HG03097 (cell line): ENCODE results near the gene SREBF2.

Experiments used
- ATAC-seq: cut with Tn5 transposase; IDR thresholded peaks from one replicate; pipeline ENCODE4 v1.9.1; 2021; ENCODE audit not compliant: unreplicated experiment, low FRiP score

Gene SREBF2

GRCh38 chr22:41917375-41917902, 84.5 kb downstream of the SREBF2 start:
- no peak for ATAC-seq

DNA sequence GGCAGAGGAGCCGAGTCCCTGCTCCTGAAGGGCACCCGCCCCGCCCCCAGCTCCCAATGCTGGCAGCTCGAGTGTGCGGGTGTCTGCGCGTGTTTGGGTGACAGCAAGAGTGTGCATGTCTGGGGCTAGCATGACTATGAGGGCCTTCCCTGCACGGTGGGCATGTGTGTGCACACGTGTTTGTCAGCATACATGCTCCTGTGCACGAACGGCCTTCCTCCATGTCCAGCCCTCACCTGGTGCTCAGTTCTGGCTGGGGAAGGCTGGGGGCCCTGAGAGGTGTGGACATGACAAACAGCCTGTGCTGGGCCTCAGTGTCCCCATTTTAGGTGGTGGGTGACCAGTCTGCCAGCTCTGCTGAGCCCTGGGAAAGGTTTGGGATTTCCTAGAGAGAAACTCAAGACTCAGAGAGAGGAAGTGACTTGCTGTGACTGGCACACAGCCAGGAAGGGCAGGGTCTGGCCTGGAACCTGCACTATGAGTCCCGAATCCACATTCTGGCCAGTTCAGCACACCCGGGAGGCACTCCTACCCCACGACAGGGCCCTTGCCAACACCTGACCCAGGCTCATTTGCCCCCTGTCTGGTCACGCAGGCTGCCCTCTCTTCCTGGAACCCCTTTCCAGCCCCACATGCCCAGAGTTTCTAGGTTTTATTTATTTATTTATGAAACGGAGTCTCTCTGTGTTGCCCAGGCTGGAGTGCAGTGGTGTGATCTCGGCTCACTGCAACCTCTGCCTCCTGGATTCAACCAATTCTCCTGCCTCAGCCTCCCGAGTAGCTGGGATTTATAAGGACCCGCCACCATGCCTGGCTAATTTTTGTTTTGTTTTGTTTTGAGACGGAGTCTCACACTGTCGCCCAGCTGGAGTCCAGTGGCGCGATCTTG, 85.2 kb downstream of the SREBF2 start:
- no peak for ATAC-seq

DNA sequence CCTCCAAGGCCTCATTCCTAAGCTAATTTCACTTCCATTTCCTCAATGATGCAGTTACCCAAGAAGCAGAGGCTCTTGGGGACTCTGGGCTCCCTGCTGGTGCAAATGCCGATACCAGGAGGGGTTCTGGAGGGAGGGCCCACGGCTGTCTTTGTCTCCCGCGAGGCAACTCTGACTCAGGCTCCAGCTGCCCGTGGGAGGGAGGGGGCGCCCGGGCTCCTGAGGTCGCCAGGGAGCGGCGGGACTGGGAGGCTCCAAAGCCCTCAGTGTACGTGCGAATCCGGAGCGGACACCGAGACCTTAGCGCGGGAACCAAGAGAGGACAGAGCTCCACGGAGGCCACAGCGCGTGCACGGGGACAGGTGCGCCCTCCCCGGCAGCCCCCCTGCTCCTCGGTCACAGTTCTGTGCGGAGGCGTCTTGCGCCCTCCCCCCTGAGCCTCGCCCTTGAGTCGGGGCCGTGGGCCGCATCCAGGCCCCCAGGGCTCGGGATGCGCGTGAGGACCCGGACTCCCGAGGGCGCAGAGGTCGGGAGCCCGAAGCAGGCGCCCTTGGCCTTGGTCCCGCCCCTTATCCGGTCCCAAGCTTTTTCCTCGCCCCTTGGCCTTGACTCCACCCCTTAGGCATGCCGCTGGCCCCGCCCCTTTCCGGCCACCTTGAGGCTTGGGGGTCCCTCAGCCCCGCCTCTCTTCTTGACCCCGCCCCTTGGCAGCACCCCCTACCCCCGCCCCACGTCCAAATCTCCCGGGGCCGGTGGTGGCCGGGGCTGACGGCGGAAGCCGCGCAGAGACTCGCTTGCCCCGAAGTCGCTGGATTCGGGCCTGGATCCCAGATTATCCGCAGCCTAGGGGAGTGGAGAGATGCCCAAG, 86.7 kb downstream of the SREBF2 start:
- peak; percentile 55 for ATAC-seq

DNA sequence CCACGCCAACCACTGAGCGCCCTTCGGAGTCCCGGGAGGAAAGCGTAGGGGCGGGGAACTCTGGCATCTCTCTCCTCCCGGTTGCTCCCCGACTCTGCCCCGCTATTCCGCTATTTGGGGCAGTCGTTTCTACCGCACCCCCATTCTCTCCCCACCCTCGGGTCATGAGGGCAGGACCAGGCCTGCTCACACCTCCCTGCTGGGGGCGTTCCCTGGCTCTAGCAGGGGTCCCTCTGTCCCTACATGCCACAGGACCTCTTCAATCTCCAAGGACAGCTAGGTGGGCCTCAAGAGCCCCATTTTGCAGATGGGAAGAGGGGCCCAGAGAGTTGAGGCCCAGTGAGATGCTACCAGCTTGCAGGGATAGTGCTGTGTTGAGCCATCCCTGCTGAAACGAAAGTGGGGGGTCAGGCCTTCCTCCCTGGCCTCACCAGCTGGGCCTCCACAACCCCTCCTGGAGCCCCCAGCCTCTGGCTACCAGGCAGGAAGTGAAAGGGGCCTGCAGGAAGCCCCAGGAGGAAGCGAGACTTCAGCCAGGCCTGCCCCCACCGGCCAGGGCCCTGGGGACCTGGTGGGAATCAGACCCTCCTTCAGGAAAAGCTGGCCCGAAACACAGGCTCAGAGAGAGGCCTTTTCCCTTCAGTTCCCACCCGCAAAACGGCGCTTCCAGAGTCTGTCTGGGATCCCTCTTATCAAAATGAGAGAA, 87.5 kb downstream of the SREBF2 start:
- peak; percentile 22 for ATAC-seq

DNA sequence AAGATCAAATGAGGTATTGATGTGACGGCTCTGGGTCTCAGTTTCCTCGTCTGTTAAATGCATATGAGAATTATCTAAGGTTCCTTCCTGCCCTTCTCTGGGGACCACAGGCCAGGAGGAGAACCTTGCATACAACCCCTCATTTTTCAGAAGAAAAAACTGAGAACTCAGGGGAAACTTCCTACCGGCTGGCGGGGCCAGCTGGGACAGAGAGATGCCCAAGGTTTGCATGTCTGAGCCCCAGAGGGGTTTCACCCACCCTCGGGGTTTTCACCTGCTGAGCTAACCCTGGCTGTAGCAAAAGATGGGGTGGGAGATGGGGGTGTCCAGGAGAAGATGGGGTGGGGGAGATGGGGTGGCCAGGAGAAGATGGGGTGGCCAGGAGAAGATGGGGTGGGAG, 89.4 kb downstream of the SREBF2 start:
- ATAC-seq: no peak

DNA sequence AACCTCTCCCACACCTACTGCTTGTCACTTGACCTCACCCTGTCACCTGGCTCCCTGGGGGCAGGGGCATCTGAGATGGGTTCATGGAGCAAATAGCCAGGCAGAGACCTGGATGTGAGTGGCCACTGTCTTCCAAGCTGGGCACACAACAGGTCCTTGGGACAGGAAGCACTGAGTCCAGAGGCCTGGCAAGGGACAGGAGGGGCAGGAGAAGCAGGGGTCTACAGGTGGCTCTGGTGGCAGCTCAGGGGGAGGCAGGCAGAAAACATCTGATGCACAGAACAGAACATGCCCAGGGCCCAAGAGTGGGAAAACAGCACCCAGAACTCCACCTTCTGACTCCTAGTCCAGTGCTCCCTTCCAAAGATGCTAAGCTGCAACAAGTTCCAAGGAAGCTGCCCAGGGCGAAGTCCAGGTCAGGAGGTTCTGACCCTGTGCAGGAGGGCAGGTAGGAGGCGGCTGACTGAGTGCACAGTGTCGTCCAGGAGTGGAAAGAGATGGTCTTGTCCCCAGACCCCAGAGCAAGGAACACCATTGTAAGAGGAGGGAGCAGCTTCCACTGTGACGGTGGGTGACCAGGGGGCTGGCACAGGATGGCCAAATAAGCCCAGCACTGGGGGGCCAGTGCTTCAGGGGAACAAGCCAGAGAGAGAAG, 90.2 kb downstream of the SREBF2 start:
- no peak for ATAC-seq

GRCh38 chr22:41923595-41924276, 90.8 kb downstream of the SREBF2 start:
- no peak for ATAC-seq

- ATAC-seq: no peak
Observed at GRCh38 chr22:41925783-41926460, 93.0 kb downstream of the SREBF2 start.

- ATAC-seq: no peak
Observed at GRCh38 chr22:41927813-41928212, 94.9 kb downstream of the SREBF2 start.

DNA sequence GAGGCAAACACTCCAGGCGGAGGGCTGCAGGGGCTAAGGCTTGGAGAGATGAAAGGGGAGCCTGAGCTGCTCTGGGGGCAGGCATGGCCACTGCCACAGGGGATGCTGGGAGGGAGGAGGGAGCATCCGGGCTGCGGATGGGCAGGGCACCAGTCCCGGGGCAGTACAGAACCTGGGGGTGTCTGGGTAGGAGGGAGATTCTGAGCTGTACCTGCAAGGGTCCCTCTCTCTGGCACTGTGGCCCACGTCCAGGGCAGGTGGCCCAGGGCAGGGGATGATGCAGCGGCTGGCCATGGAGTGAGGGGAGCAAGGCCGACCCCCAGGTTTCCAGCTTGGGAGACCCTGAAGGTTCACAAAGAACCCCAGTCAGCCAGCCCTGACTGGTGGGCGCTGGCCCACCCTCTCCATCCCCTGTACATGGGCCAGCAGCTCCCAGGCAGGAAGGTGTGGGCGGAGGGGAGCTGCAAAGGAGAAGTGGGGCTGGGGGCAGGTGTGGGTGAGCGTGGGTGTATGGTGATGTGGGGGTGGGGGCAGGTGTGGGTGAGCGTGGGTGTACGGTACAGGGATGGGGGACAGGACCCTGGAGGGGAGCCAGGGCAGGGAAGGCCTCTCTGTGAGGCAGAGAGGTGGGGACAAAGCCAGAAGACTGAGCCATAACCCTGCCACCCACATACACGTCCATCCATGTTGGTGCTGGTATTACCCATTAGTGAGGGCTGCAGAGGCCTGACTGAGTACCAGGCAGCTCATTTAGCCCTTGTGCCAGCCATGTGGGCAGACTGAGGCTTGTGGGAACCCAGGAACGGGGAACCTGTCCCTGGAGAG, 95.9 kb downstream of the SREBF2 start:
- ATAC-seq: no peak

DNA sequence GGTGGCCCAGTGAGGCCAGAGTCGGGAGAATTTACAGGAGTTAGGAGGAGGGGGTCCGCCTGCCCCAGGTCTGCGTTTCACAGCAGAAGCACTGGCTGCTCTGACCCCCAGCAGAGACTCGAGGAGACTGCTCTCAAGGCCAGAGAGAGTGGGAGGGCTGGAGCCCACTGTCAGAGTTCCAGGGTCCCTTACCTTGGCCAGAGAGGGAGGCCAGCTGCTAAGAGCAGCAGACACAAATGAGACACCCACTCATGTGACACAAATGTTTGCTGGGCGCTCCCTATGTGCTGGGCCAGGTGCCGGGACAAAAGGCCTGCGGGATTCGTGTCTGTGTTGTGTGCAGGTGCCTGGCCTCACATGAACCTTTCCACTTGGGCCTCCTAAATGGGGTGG, 96.5 kb downstream of the SREBF2 start:
- ATAC-seq: no peak

GRCh38 chr22:41931701-41932269, 98.9 kb downstream of the SREBF2 start:
- ATAC-seq: no peak

- no peak for ATAC-seq
Observed at GRCh38 chr22:41932353-41932752, 99.4 kb downstream of the SREBF2 start.

- no peak for ATAC-seq
Observed at GRCh38 chr22:41933411-41934177, 100.7 kb downstream of the SREBF2 start.

- ATAC-seq: no peak
Observed at GRCh38 chr22:41934284-41935014, 101.5 kb downstream of the SREBF2 start.

- ATAC-seq: no peak
Observed at GRCh38 chr22:41935015-41935351, 102.1 kb downstream of the SREBF2 start.

DNA sequence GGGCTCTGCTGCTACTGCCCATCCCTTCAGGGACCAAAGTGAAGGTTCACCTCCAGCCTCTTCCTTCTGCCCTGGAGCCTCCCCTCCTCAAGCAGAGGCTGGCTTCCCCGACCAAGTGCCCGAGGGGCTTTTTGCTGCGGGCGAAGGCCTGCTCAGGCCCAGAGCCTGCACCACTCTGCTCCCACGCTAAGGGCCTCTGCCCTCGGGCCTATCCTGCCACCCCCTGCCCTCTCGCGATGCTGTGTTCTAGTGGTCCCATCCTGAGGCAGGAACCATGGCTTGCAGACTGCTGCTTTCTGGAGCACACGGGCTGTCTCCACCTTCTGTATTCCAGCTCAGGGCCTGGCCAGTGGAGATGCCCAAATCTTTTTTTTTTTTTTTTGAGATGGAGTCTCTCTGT, 102.6 kb downstream of the SREBF2 start:
- ATAC-seq: no peak
